Upper lobe of left lung (tissue), 6 donors: ENCODE data around the gene OR1N1. TPM values are rescaled to one million over a fixed set of nuclear protein-coding genes. Genes with fewer than 3 reads are reported as not detected.

Experiments used
- ATAC-seq, 2 donors: fragments of 200-7000 bp; cut with Tn5 transposase; one replicate each; pipeline ENCODE4 v1.9.1; 2022; ENCODE audit warnings: mild to moderate bottlenecking in 2 of 2, moderate library complexity in 2 of 2; ENCODE audit not compliant: low FRiP score in 2 of 2
- DNase-seq, 2 donors: peaks; one replicate each; pipeline ENCODE4 v3.0.0-alpha.2; 2019 to 2020
- H3K27ac ChIP-seq, 4 donors: fragments of 200-600 bp; sonication (generic); one replicate each; pipeline ENCODE4 v1.5.1; 2016 to 2019
- H3K27me3 ChIP-seq, 4 donors: fragments of 200-600 bp; sonication (generic); one replicate each; pipeline ENCODE4 v1.5.1; 2017 to 2019
- H3K36me3 ChIP-seq, 4 donors: fragments of 200-600 bp; sonication (generic); one replicate each; pipeline ENCODE4 v1.5.1; 2016 to 2019
- H3K4me1 ChIP-seq, 4 donors: fragments of 200-600 bp; sonication (generic); one replicate each; pipeline ENCODE4 v1.5.1; 2018 to 2019
- H3K4me3 ChIP-seq, 4 donors: fragments of 200-600 bp; sonication (generic); one replicate each; pipeline ENCODE4 v1.5.1; 2017 to 2019; ENCODE audit warnings: mild to moderate bottlenecking in 2 of 4, moderate library complexity in 1 of 4
- H3K9me3 ChIP-seq, 4 donors: fragments of 200-600 bp; sonication (generic); one replicate each; pipeline ENCODE4 v1.5.1; 2018 to 2019
- CTCF ChIP-seq, 6 experiments: fragments of 450-650 bp in 4 of 6; fragments of 200-600 bp in 2 of 6; sonication (generic) in 2 of 6; IDR thresholded peaks; one replicate each; pipeline ENCODE4 v1.5.1; 2016 to 2019; ENCODE audit warnings: antibody characterized with exemption in 6 of 6
- EP300 ChIP-seq, 4 donors: sonication (generic); formaldehyde crosslinking; IDR thresholded peaks; one replicate each; pipeline ENCODE4 v1.5.1; 2017; ENCODE audit warnings: antibody characterized with exemption in 4 of 4, control low read depth in 2 of 4
- POLR2A ChIP-seq, 4 donors: fragments of 450-650 bp; IDR thresholded peaks; one replicate each; pipeline ENCODE4 v1.5.1; 2016 to 2017; ENCODE audit warnings: antibody characterized with exemption in 4 of 4, mild to moderate bottlenecking in 2 of 4
- POLR2AphosphoS5 ChIP-seq, 2 donors: sonication (generic); formaldehyde crosslinking; IDR thresholded peaks; one replicate each; pipeline ENCODE4 v1.5.1; 2017; ENCODE audit warnings: antibody characterized with exemption in 2 of 2
- WGBS, 2 donors: methylation state at CpG; one replicate each; pipeline ENCODE4 v1.1.5; 2017 to 2018; 5-methylcytosine and 5-hydroxymethylcytosine counted together
- total RNA-seq, 6 donors: library from RNA; depleted of rRNA in 4 of 6; stranded (reverse); fragments of >200 nt in 4 of 6; gene quantifications; one replicate each; pipeline versions ENCODE4 v1.1.0 to v1.2.1, GENCODE V29; 2016 to 2021
- donor health status: DM: no; HTN: no; CAD: no; lungs with moderate emphysema.
- donor health status: DM: no; HTN: yes; CAD: no; lungs with severe emphysema.

The OR1N1 gene
- total RNA-seq, 6 donors from 2014 or later, result not detected

- TF ChIP-seq CTCF (IDR thresholded peaks at IDR 0.05) (no peak), POLR2A (IDR thresholded peaks at IDR 0.05) (no peak), EP300 (IDR thresholded peaks at IDR 0.05) (no peak), POLR2AphosphoS5 (IDR thresholded peaks at IDR 0.05) (no peak)
- DNase-seq, result peak in 1 of 2 donors; percentile 14
- Histone ChIP-seq H3K36me3 (no peaks in the 10 kb centered on the region), H3K4me1 (no peaks in the 10 kb centered on the region), H3K9me3 (no peaks in the 10 kb centered on the region), H3K4me3 (no peak within 1 kb of the TSS), H3K27ac (no peak within 1 kb of the TSS), H3K27me3 (no peaks in the 10 kb centered on the region)
- 92 to 93% methylated on average over 6 of the region's 6 CpGs for WGBS, 2 donors
- no peak for ATAC-seq
Measured at GRCh38 chr9:122477826-122478225, 49.3 kb downstream of the OR1N1 start, which contains the start of gene OR1J1. Gene OR1J1 (minus strand): TSS chr9:122477926. CDS start chr9:122477926, 0 bp downstream.

GRCh38 chr9:122477346-122477745, 49.7 kb downstream of the OR1N1 start:
- ATAC-seq (no peak), DNase-seq (no peak)
- Histone ChIP-seq H3K9me3 (no peaks in the 10 kb centered on the region), H3K27me3 (no peaks in the 10 kb centered on the region), H3K4me1 (no peaks in the 10 kb centered on the region), H3K4me3 (no peak overlapping the region), H3K27ac (no peak overlapping the region), H3K36me3 (no peaks in the 10 kb centered on the region)
- WGBS, 2 donors, result 84 to 91% methylated on average over 3 of the region's 3 CpGs
- TF ChIP-seq EP300 (IDR thresholded peaks at IDR 0.05), result no peak
- no peak for TF ChIP-seq CTCF (IDR thresholded peaks at IDR 0.05)
- TF ChIP-seq POLR2A (IDR thresholded peaks at IDR 0.05), result no peak
- no peak for TF ChIP-seq POLR2AphosphoS5 (IDR thresholded peaks at IDR 0.05)

Other genes starting within 250 kb of the OR1N1 start
- gene PTGS1, start 156.3 kb downstream of the OR1N1 start, total RNA-seq, result 10 to 100 TPM in 2 of 6 donors, 1 to 10 TPM in 4; 5.0 to 21.4 (median 8.5) TPM
- gene OR1J1, start 49.4 kb downstream of the OR1N1 start, total RNA-seq, result not detected
- under 1 TPM in 1 of 6 donors, not detected in 5; 0.61 TPM for gene OR1J2, start 16.5 kb downstream of the OR1N1 start, total RNA-seq
- not detected for gene OR1J4, start 8.2 kb downstream of the OR1N1 start, total RNA-seq
- gene OR1N2, start 25.8 kb upstream of the OR1N1 start, total RNA-seq, result not detected
- gene OR1L8, start 56.1 kb upstream of the OR1N1 start, total RNA-seq, result under 1 TPM in 3 of 6 donors, not detected in 3; 0.17 to 0.76 (median 0.31) TPM
- 1 to 10 TPM in 1 of 6 donors, not detected in 5; 1.1 TPM for gene OR1Q1, start 87.4 kb upstream of the OR1N1 start, total RNA-seq
- under 1 TPM in 2 of 6 donors, not detected in 4; 0.23 to 0.55 TPM for gene OR1B1, start 130.3 kb upstream of the OR1N1 start, total RNA-seq
- gene OR1L1, start 134.4 kb upstream of the OR1N1 start, total RNA-seq, result not detected
- not detected for gene OR1L3, start 147.8 kb upstream of the OR1N1 start, total RNA-seq
- gene OR1L4, start 196.7 kb upstream of the OR1N1 start, total RNA-seq, result not detected
- not detected for gene OR1L6, start 215.0 kb upstream of the OR1N1 start, total RNA-seq